Ishikawa (cell line): Measurements from ENCODE around the gene EXOC4.

Experiments used
- CEBPB ChIP-seq: IDR thresholded peaks from 2 replicates; pipeline ENCODE4 v1.6.1; 2012
- CREB1 ChIP-seq: IDR thresholded peaks from 2 replicates; pipeline ENCODE4 v1.6.1; 2012; ENCODE audit warnings: low read depth
- EGR1 ChIP-seq: IDR thresholded peaks from 2 replicates; pipeline ENCODE4 v1.6.1; 2012
- EP300 ChIP-seq: IDR thresholded peaks from 2 replicates; pipeline ENCODE4 v1.6.1; 2012; ENCODE audit warnings: borderline replicate concordance
- NFIC ChIP-seq: IDR thresholded peaks from 2 replicates; pipeline ENCODE4 v1.6.1; 2012
- RAD21 ChIP-seq: IDR thresholded peaks from 2 replicates; pipeline ENCODE4 v1.6.1; 2012; ENCODE audit warnings: low read depth
- TAF1 ChIP-seq: IDR thresholded peaks from 2 replicates; pipeline ENCODE4 v1.6.1; 2012; ENCODE audit warnings: low read depth, mild to moderate bottlenecking
- TCF12 ChIP-seq: IDR thresholded peaks from 2 replicates; pipeline ENCODE4 v1.6.1; 2012; ENCODE audit warnings: low read depth
- TEAD4 ChIP-seq: IDR thresholded peaks from 2 replicates; pipeline ENCODE4 v1.6.1; 2012
- YY1 ChIP-seq: IDR thresholded peaks from 2 replicates; pipeline ENCODE4 v1.6.1; 2012; ENCODE audit warnings: low read depth
- ZBTB7A ChIP-seq: IDR thresholded peaks from 2 replicates; pipeline ENCODE4 v1.6.1; 2012; ENCODE audit warnings: low read depth
- TF ChIP-seq, protein P1 (sequence below): IDR thresholded peaks from 2 replicates; pipeline ENCODE4 v1.6.1; 2012
- TF ChIP-seq, protein P2 (sequence below): IDR thresholded peaks from 2 replicates; pipeline ENCODE4 v1.6.1; 2012; ENCODE audit warnings: low read depth, mild to moderate bottlenecking
- TF ChIP-seq, protein P3 (sequence below): IDR thresholded peaks from 2 replicates; pipeline ENCODE4 v1.6.1; 2012

DNA sequence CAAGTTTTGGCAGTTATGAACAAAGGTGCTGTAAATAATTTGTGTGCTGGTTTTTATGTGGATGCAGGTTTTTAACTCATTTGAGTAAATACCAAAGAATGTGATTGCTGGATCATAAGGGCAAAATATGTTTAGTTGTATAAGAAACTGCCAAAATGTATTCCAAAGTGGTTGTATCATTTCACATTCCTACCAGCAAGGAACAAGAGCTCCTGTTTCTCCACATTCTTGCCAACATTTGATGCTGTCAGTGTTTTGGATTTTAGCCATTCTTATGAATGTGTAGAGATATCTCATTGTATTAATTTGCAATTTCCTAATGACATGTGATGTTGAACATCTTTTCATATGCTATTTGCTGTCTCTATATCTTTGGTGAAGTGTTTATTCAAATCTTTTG lies 666.9 kb downstream of the EXOC4 start:
- TF ChIP-seq TAF1: no peak
- TF ChIP-seq, protein P1, sequence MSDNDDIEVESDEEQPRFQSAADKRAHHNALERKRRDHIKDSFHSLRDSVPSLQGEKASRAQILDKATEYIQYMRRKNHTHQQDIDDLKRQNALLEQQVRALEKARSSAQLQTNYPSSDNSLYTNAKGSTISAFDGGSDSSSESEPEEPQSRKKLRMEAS: no peak
- TF ChIP-seq EP300: no peak
- TF ChIP-seq, protein P2, sequence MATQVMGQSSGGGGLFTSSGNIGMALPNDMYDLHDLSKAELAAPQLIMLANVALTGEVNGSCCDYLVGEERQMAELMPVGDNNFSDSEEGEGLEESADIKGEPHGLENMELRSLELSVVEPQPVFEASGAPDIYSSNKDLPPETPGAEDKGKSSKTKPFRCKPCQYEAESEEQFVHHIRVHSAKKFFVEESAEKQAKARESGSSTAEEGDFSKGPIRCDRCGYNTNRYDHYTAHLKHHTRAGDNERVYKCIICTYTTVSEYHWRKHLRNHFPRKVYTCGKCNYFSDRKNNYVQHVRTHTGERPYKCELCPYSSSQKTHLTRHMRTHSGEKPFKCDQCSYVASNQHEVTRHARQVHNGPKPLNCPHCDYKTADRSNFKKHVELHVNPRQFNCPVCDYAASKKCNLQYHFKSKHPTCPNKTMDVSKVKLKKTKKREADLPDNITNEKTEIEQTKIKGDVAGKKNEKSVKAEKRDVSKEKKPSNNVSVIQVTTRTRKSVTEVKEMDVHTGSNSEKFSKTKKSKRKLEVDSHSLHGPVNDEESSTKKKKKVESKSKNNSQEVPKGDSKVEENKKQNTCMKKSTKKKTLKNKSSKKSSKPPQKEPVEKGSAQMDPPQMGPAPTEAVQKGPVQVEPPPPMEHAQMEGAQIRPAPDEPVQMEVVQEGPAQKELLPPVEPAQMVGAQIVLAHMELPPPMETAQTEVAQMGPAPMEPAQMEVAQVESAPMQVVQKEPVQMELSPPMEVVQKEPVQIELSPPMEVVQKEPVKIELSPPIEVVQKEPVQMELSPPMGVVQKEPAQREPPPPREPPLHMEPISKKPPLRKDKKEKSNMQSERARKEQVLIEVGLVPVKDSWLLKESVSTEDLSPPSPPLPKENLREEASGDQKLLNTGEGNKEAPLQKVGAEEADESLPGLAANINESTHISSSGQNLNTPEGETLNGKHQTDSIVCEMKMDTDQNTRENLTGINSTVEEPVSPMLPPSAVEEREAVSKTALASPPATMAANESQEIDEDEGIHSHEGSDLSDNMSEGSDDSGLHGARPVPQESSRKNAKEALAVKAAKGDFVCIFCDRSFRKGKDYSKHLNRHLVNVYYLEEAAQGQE: no peak
- no peak for TF ChIP-seq TEAD4
- TF ChIP-seq, protein P3, sequence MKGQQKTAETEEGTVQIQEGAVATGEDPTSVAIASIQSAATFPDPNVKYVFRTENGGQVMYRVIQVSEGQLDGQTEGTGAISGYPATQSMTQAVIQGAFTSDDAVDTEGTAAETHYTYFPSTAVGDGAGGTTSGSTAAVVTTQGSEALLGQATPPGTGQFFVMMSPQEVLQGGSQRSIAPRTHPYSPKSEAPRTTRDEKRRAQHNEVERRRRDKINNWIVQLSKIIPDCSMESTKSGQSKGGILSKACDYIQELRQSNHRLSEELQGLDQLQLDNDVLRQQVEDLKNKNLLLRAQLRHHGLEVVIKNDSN: no peak
- no peak for TF ChIP-seq EGR1
- no peak for TF ChIP-seq YY1
- no peak for TF ChIP-seq RAD21
- TF ChIP-seq CEBPB: no peak
- no peak for TF ChIP-seq NFIC
- TF ChIP-seq ZBTB7A: no peak
- no peak for TF ChIP-seq CREB1
- no peak for TF ChIP-seq TCF12
